Endodermal cell (in vitro differentiated cells): Measurements from ENCODE around the gene CDC42EP5. TPM values are rescaled to one million over a fixed set of nuclear protein-coding genes. Genes with fewer than 3 reads are reported as not detected.

Experiments
- DNase-seq: peaks from one replicate; pipeline ENCODE4 v3.0.0-alpha.2; 2017
- H3K27ac ChIP-seq: 2 replicates; pipeline ENCODE4 v1.5.1; 2013; ENCODE audit warnings: mild to moderate bottlenecking, low read depth, low read length, moderate library complexity
- H3K27me3 ChIP-seq: 2 replicates; pipeline ENCODE4 v1.6.1; 2013; ENCODE audit warnings: mild to moderate bottlenecking, low read length, moderate library complexity; ENCODE audit not compliant: insufficient read depth, control insufficient read depth, poor library complexity, severe bottlenecking
- H3K36me3 ChIP-seq: 2 replicates; pipeline ENCODE4 v1.7.0; 2013; ENCODE audit warnings: mild to moderate bottlenecking, low read length, moderate library complexity; ENCODE audit not compliant: control insufficient read depth, insufficient read depth
- H3K4me1 ChIP-seq: one replicate; pipeline ENCODE4 v1.7.0; 2013; ENCODE audit warnings: low read length; ENCODE audit not compliant: control insufficient read depth, insufficient read depth
- H3K4me3 ChIP-seq: 2 replicates; pipeline ENCODE4 v1.5.1; 2013; ENCODE audit warnings: mild to moderate bottlenecking, low read length, moderate library complexity
- H3K9ac ChIP-seq: 2 replicates; pipeline ENCODE4 v1.6.1; 2013; ENCODE audit warnings: mild to moderate bottlenecking, low read length, moderate library complexity; ENCODE audit not compliant: poor library complexity, severe bottlenecking; ENCODE audit errors: extremely low read depth
- H3K9me3 ChIP-seq: 2 replicates; pipeline ENCODE4 v1.6.1; 2013; ENCODE audit warnings: mild to moderate bottlenecking, low read length, moderate library complexity; ENCODE audit not compliant: control insufficient read depth
- H3K27ac Mint-ChIP-seq: 2 replicates; pipeline ENCODE4 v1.8.0; 2020; ENCODE audit warnings: mixed read lengths
- H3K27me3 Mint-ChIP-seq: 2 replicates; pipeline ENCODE4 v1.8.0; 2021; ENCODE audit warnings: mild to moderate bottlenecking, mixed read lengths; ENCODE audit not compliant: insufficient read depth
- H3K36me3 Mint-ChIP-seq: 2 replicates; pipeline ENCODE4 v1.8.0; 2020; ENCODE audit warnings: low read depth, mixed read lengths
- H3K4me1 Mint-ChIP-seq: 2 replicates; pipeline ENCODE4 v1.8.0; 2020; ENCODE audit warnings: mixed read lengths
- H3K4me3 Mint-ChIP-seq: 2 replicates; pipeline ENCODE4 v1.8.0; 2020; ENCODE audit warnings: mild to moderate bottlenecking, moderate library complexity, mixed read lengths
- H3K9me3 Mint-ChIP-seq: 2 replicates; pipeline ENCODE4 v1.8.0; 2020; ENCODE audit warnings: mild to moderate bottlenecking, mixed read lengths
- WGBS, 2 experiments: methylation state at CpG; one replicate each; pipeline versions ENCODE4 v1.1.5 to v1.1.7; 2013; ENCODE audit warnings: missing lambda C conversion rate in 2 of 2, mixed read lengths in 1 of 2; ENCODE audit not compliant: insufficient coverage in 1 of 2, insufficient read length in 1 of 2; 5-methylcytosine and 5-hydroxymethylcytosine counted together
- total RNA-seq, 2 donors: library from RNA; stranded (reverse); fragmentation: NEBNext Ultra II Directional in 1 of 2; extraction: Animal tissue kit (Norgen Biotek cat#: 25700) in 1 of 2; gene quantifications; 2 replicates in 1 of 2; 3 replicates in 1 of 2; pipeline ENCODE4 v1.2.1, GENCODE V29; 2021
- TF ChIP-seq, protein P1 (sequence below): fragments of 200-600 bp; sonication (generic); conservative IDR thresholded peaks from 2 replicates; pipeline ENCODE4 v1.5.0; 2021; ENCODE audit warnings: antibody characterized with exemption, mild to moderate bottlenecking

Gene CDC42EP5
- total RNA-seq, 2 donors from 2014 or later, result 0.49 TPM; not detected in 1

DNA sequence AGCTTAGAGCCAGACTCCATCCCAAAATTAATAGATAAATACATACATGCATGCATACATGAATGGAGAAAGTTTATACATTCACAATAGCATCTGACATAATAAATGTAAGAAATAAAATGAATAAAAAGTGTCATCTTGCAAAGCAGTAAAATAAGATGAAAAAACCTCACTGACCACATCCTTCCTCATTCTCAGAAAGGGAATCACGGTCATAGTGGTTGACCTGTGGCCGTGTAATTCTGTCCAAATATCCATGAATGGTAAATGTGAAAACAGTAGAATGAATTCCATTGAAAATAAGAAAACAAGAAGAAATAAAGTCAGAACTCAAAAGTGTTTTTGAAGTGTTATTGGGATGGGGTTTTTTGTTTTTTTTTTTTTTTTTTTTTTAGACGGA lies 9.8 kb upstream of the CDC42EP5 start:
- TF ChIP-seq, protein P1, sequence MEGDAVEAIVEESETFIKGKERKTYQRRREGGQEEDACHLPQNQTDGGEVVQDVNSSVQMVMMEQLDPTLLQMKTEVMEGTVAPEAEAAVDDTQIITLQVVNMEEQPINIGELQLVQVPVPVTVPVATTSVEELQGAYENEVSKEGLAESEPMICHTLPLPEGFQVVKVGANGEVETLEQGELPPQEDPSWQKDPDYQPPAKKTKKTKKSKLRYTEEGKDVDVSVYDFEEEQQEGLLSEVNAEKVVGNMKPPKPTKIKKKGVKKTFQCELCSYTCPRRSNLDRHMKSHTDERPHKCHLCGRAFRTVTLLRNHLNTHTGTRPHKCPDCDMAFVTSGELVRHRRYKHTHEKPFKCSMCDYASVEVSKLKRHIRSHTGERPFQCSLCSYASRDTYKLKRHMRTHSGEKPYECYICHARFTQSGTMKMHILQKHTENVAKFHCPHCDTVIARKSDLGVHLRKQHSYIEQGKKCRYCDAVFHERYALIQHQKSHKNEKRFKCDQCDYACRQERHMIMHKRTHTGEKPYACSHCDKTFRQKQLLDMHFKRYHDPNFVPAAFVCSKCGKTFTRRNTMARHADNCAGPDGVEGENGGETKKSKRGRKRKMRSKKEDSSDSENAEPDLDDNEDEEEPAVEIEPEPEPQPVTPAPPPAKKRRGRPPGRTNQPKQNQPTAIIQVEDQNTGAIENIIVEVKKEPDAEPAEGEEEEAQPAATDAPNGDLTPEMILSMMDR, result no peak
- H3K9me3 ChIP-seq, result no peaks in the 10 kb centered on the region
- H3K9ac ChIP-seq, result no peak overlapping the region
- 89% methylated on average over 3 of the region's 3 CpGs; no CpG with 5 or more reads in 1 of the 2 experiments for WGBS, 2 experiments
- peaks cover 11% of the 10 kb centered on the region for H3K27me3 Mint-ChIP-seq
- no peaks in the 10 kb centered on the region for H3K4me1 ChIP-seq
- peaks cover 10% of the 10 kb centered on the region for H3K9me3 Mint-ChIP-seq
- no peaks in the 10 kb centered on the region for H3K36me3 ChIP-seq
- H3K27ac ChIP-seq, result no peak overlapping the region
- no peaks in the 10 kb centered on the region for H3K36me3 Mint-ChIP-seq
- no peak overlapping the region for H3K4me3 ChIP-seq
- no peak for DNase-seq
- H3K27ac Mint-ChIP-seq, result no peak overlapping the region
- no peak overlapping the region for H3K4me3 Mint-ChIP-seq
- no peaks in the 10 kb centered on the region for H3K27me3 ChIP-seq
- H3K4me1 Mint-ChIP-seq, result no peaks in the 10 kb centered on the region

GRCh38 chr19:54481326-54481930 lies 8.3 kb upstream of the CDC42EP5 start:
- 23 to 26% methylated on average over 14 to 16 of the region's 16 CpGs for WGBS, 2 experiments
- H3K4me3 Mint-ChIP-seq, result no peak overlapping the region
- peaks cover 21% of the 10 kb centered on the region for H3K27me3 Mint-ChIP-seq

GRCh38 chr19:54480051-54480450 lies 7.0 kb upstream of the CDC42EP5 start:
- Histone ChIP-seq H3K27ac (no peak overlapping the region), H3K9ac (no peak overlapping the region), H3K9me3 (no peaks in the 10 kb centered on the region), H3K27me3 (no peaks in the 10 kb centered on the region), H3K4me3 (no peak overlapping the region), H3K36me3 (no peaks in the 10 kb centered on the region), H3K4me1 (no peaks in the 10 kb centered on the region)
- no peaks in the 10 kb centered on the region for H3K36me3 Mint-ChIP-seq
- peaks cover 24% of the 10 kb centered on the region for H3K27me3 Mint-ChIP-seq
- no peak for DNase-seq
- no peaks in the 10 kb centered on the region for H3K4me1 Mint-ChIP-seq
- no peak overlapping the region for H3K4me3 Mint-ChIP-seq
- no peak overlapping the region for H3K27ac Mint-ChIP-seq
- H3K9me3 Mint-ChIP-seq, result peaks cover 5% of the 10 kb centered on the region
- TF ChIP-seq, protein P1, result no peak
- 88 to 100% methylated on average over 1 of the region's 2 CpGs for WGBS, 2 experiments

More at GRCh38 chr19:54481326-54481930, 8.3 kb upstream of the CDC42EP5 start:
- H3K27ac ChIP-seq, result no peak overlapping the region
- no peaks in the 10 kb centered on the region for H3K36me3 ChIP-seq
- no peaks in the 10 kb centered on the region for H3K9me3 ChIP-seq
- Mint-ChIP-seq H3K27ac (no peak overlapping the region), H3K9me3 (peaks cover 10% of the 10 kb centered on the region), H3K36me3 (no peaks in the 10 kb centered on the region), H3K4me1 (no peaks in the 10 kb centered on the region)
- no peaks in the 10 kb centered on the region for H3K4me1 ChIP-seq
- TF ChIP-seq, protein P1, result peak; percentile 83
- no peaks in the 10 kb centered on the region for H3K27me3 ChIP-seq
- H3K4me3 ChIP-seq, result no peak overlapping the region
- no peak overlapping the region for H3K9ac ChIP-seq
- peak; percentile 90 for DNase-seq
